Measurements from ENCODE around the gene NINL.
"Not testable (repeated sequence)": the region's sequence is repeated elsewhere in the genome, so short reads cannot be mapped to it uniquely, and the experiment has no call there.

The NINL gene

GRCh38 chr20:25529295-25529951 lies 55.9 kb downstream of the NINL start:
- no peak for DNase-seq

GRCh38 chr20:25527949-25528348 lies 57.4 kb downstream of the NINL start:
- DNase-seq, result no peak

- DNase-seq, result no peak
These were observed 58.9 kb downstream of the NINL start for GRCh38 chr20:25526446-25526845.

- no peak for DNase-seq
These were observed 59.5 kb downstream of the NINL start for GRCh38 chr20:25525867-25526266.

GRCh38 chr20:25525295-25525694 lies 60.0 kb downstream of the NINL start:
- no peak for DNase-seq

GRCh38 chr20:25521382-25521781 lies 63.9 kb downstream of the NINL start:
- no peak for DNase-seq

- DNase-seq, result no peak
These were observed 68.2 kb downstream of the NINL start for GRCh38 chr20:25517124-25517523.

GRCh38 chr20:25514747-25515340 lies 70.5 kb downstream of the NINL start:
- DNase-seq, result no peak

- DNase-seq, result no peak
These were observed 71.1 kb downstream of the NINL start for GRCh38 chr20:25514195-25514594.

- DNase-seq, result no peak
These were observed 72.6 kb downstream of the NINL start for GRCh38 chr20:25512709-25513108.

- no peak for DNase-seq
These were observed 74.1 kb downstream of the NINL start for GRCh38 chr20:25511183-25511582.

GRCh38 chr20:25510721-25511120 lies 74.6 kb downstream of the NINL start:
- DNase-seq, result no peak

GRCh38 chr20:25510202-25510601 lies 75.1 kb downstream of the NINL start:
- DNase-seq, result no peak

GRCh38 chr20:25509084-25509483 lies 76.2 kb downstream of the NINL start:
- no peak for DNase-seq

- DNase-seq, result peak; percentile 55
These were observed 77.1 kb downstream of the NINL start for GRCh38 chr20:25508083-25508770.

GRCh38 chr20:25507385-25508082 lies 77.8 kb downstream of the NINL start:
- no peak for DNase-seq

- no peak for DNase-seq
These were observed 80.8 kb downstream of the NINL start for GRCh38 chr20:25504366-25505135.

- DNase-seq, result no peak
These were observed 81.4 kb downstream of the NINL start for GRCh38 chr20:25503936-25504335.

GRCh38 chr20:25503051-25503639 lies 82.2 kb downstream of the NINL start:
- not testable (repeated sequence) for DNase-seq

- no peak for DNase-seq
These were observed 84.4 kb downstream of the NINL start for GRCh38 chr20:25500880-25501351.

- DNase-seq, result peak; percentile 23
These were observed 85.4 kb downstream of the NINL start for GRCh38 chr20:25499855-25500434.

- no peak for DNase-seq
These were observed 86.3 kb downstream of the NINL start for GRCh38 chr20:25499031-25499430.
